Panc1 (cell line): ENCODE measurements around the gene DYTN.

Experiments used
- CTCF ChIP-seq: fragments of 450-650 bp; IDR thresholded peaks from 2 replicates; pipeline ENCODE4 v1.5.1; 2017; ENCODE audit warnings: mild to moderate bottlenecking
- POLR2AphosphoS5 ChIP-seq: IDR thresholded peaks from 2 replicates; pipeline ENCODE4 v1.6.1; 2012; ENCODE audit warnings: mild to moderate bottlenecking, low read depth, low read length, moderate library complexity
- REST ChIP-seq, 2 experiments: IDR thresholded peaks; 2 replicates each; pipeline ENCODE4 v1.6.1; 2011 to 2012; ENCODE audit warnings: low read depth in 2 of 2, control low read depth in 1 of 2, low read length in 1 of 2, mild to moderate bottlenecking in 1 of 2, moderate library complexity in 1 of 2; ENCODE audit not compliant: insufficient read depth in 1 of 2
- SIN3A ChIP-seq: IDR thresholded peaks from 2 replicates; pipeline ENCODE4 v1.6.1; 2012; ENCODE audit warnings: low read depth, mild to moderate bottlenecking, low read length, moderate library complexity, borderline replicate concordance; ENCODE audit not compliant: insufficient read depth
- TCF7L2 ChIP-seq: IDR thresholded peaks from 2 replicates; pipeline ENCODE4 v1.6.1; 2011; ENCODE audit warnings: mild to moderate bottlenecking, low read depth, low read length, inconsistent platforms

GRCh38 chr2:206688990-206689389, 29.2 kb downstream of the DYTN start:
- no peak for TF ChIP-seq POLR2AphosphoS5
- TF ChIP-seq SIN3A: no peak
- TF ChIP-seq CTCF: no peak
- no peak for TF ChIP-seq REST (IDR thresholded peaks at IDR 0.05; ENCODE audit: insufficient read depth in 1 of 2, low read depth in 2 of 2, low read length in 1 of 2)
- no peak for TF ChIP-seq TCF7L2
